CD4-positive, alpha-beta T cell treated with Interleukin-6 for 4 hours (primary cell): ENCODE results near the gene AHCY.
"Not testable (repeated sequence)": the region's sequence is repeated elsewhere in the genome, so short reads cannot be mapped to it uniquely, and the experiment has no call there.

Experiments used
- DNase-seq: peaks from one replicate; pipeline ENCODE4 v3.0.0-alpha.2; 2020; ENCODE audit warnings: mixed read lengths

The AHCY gene

DNA sequence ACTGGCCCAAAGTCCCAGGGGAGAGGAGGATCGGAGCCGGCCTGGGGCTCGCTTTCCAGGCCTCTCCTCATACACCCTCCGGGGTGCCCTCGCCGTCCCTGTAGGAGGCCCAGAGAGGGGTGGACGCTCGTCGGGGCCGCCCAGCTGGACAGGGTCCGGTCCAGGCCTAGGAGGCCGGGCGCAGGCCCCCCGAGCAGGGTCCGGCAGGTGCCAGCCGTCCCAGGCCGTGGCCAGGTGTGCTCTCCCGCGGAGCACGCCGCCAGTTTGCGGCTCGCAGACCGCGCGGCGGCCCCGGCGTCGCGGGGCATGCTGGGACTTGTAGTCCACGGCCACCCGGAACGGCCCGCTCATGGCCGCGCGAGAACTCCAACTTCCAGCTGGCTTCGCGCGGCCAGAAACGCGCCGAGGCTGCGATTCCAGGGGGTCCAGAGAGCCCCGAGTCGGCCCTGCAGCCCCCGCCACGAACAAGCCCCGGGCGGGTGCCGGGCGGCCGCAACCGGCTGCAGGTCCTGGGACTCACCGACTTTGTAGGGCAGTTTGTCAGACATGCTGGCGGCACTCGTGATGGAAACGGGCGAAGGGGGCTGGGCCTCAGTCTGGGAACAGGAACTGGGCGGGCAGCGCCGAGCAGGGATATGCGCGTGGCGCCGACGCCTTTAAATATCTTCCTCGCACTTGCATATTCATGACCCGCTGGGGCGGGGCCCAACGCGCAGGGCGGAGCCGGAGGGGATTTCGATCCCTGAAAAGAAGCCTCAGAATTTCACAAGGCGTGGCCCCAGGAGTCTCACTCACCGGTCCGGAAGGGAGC lies at the start of gene AHCY:
Gene AHCY (minus strand): TSS at position 633 of the 811 bp plus-strand sequence. CDS start 85 bp downstream, at position 548.
- DNase-seq: peak; percentile 95

GRCh38 chr20:34350095-34350494 lies 46.9 kb upstream of the AHCY start:
- no peak for DNase-seq

DNA sequence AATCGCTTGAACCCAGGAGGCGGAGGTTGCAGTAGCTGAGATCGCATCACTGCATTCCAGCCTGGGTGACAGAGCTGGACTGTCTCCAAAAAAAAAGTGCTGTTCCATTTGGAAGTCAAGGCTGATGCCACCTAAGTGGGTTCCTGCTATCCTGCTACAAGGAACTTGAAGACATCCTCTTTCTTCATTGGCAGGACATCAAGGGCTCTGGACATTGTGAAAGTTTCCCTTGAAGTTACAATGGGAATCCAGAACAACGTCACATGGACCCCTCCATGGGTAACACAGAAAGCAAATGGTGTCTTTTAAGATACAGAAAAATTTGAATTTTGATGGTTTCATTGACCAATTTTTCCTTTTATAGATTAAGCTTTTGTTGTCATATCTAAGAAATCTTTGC lies 44.4 kb upstream of the AHCY start:
- DNase-seq: no peak

GRCh38 chr20:34346533-34346865 lies 43.3 kb upstream of the AHCY start:
- DNase-seq: not testable (repeated sequence)

DNA sequence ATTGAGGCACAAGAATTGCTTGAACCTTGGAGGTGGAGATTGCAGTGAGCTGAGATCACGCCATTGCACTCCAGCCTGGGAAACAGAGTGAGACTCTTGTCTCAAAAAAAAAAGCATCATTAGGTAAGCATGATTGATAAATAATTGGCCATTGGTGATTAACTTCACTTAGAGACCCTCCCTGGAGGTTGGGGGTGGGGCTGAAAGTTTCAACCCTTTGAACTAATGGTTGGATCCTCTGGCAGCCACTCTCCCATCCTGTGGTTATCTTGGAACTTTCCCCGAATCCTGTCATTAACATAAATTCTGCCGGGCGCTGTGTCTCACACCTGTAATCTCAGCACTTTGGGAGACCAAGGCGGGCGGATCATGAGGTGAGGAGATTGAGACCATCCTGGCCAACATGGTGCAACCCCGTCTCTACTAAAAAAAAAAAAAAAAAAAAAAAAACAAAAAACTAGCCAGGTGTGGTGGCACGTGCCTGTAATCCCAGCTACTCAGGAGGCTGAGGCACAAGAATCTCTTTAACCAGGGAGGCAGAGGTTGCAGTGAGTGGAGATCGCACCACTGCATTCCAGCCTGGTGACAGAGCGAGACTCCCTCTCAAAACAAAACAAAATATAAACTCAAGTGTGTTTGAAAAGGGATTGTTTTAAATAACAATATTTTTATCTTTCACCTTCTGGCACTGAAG lies 42.8 kb upstream of the AHCY start:
- DNase-seq: not testable (repeated sequence)

GRCh38 chr20:34345402-34345736 lies 42.2 kb upstream of the AHCY start:
- no peak for DNase-seq

- no peak for DNase-seq
Measured at GRCh38 chr20:34344238-34344637, 41.1 kb upstream of the AHCY start.

DNA sequence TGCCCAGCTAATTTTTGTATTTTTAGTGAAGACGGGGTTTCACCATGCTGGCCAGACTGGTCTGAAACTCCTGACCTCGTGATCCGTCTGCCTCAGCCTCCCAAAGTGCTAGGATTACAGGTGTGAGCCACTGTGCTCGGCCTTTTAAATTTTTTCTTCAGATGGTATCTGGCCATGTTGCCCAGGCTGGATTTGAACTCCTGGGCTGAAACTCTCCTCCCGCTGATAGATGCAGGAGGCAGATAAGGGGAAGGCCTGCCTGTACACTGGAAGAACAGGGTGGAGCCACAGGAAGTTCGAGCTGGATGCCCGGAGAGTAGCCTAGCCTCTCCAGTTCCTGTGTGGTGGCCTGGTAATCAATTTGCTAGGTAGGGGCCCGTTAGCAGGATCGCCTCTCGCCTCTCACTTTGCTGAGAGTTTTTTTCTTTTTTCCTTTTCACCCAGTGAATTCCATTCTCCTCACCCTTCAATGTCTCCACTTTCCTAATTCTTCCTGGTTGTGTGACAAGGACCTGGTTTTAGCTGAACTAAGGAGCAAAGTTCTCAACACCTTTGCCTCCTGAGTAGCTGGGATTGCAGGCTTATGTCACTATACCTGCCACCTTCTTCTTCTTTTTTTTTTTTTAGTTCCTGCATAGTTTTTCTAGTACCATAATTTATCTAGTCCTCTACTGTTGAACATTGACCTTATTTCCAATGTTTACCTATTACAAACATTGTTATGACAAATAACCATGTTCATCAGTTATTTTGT lies 40.5 kb upstream of the AHCY start:
- no peak for DNase-seq

DNA sequence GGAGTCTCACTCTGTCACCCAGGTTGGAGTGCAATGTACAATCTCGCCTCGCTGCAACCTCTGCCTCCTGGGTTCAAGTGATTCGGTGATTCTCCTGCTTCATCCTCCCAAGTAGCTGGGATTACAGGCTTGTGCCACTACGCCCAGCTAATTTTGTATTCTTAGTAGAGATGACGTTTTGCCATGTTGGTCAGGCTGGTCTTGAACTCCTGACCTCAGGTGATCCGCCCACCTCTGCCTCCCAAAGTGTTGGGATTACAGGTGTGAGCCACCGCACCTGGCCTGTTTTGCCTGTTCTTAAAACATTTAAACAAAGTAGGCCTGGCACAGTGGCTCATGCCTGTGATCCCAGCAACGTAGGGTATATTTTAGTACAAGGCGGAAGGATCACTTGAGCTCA lies 38.0 kb upstream of the AHCY start:
- not testable (repeated sequence) for DNase-seq

DNA sequence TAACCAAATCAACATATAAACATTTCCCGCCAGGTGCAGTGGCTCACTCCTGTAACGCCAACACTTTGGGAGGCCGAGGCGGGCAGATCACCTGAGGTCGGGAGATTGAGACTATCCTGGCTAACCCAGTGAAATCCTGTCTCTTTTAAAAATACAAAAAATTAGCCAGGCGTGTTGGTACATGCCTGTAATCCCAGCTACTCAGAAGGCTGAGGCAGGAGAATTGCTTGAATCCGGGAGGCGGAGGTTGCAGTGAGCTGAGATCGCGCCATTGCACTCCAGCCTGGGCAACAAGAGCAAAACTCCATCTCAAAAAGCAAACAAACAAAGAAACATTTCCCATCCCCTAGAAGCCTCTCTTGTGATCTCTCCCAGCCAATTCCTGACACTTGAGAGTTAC lies 37.6 kb upstream of the AHCY start:
- not testable (repeated sequence) for DNase-seq

DNA sequence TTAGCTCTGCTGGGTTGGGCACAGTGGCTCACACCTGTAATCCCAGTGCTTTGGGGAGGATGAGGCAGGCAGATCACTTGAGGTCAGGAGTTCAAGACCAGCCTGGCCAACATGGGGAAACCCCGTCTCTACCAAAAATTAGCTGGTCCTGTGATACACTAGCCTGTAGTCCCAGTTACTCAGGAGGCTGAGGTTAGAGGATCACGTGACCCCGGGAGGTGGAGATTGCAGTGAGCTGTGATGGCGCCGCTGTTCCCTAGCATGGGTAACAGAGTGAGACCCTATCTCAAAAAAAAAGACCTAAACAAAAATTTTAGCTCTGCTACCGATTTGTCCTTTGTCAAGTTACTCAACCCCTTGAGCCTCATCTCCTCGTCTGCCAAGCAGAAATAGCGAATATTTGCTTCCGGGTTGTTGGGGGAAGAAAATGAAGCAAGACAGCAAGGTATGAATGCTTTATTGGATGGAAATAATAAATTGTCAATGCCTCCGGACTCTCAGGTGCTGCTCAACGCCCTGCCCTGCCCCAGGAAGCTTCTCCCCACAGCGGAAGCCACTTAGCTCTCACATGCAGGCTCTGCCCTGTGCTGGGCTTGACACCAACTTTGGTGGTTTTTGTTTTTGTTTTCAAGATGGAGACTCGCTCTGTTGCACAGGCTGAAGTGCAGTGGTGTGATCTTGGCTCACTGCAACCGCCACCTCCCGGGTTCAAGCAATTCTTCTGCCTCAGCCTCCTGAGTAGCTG lies 35.0 kb upstream of the AHCY start:
- no peak for DNase-seq

DNA sequence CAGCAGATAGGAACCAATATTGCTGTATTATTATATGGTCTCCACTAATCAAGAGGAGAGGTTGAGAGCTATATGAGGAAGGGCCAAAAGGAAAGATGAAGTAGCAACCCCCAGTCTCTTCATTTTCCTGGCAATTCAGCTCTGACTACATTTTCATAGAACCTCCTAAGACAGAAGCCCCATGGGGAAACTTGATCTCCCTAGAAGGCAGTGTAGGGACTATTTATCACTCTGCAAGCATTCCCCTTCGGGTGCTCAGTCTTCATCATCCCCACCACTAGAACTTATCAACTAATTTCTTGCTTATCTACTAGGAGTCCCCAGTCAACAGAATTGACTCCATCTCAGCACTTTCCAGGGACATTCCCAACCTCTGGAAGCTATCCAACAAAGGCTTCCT lies 34.4 kb upstream of the AHCY start:
- no peak for DNase-seq

DNA sequence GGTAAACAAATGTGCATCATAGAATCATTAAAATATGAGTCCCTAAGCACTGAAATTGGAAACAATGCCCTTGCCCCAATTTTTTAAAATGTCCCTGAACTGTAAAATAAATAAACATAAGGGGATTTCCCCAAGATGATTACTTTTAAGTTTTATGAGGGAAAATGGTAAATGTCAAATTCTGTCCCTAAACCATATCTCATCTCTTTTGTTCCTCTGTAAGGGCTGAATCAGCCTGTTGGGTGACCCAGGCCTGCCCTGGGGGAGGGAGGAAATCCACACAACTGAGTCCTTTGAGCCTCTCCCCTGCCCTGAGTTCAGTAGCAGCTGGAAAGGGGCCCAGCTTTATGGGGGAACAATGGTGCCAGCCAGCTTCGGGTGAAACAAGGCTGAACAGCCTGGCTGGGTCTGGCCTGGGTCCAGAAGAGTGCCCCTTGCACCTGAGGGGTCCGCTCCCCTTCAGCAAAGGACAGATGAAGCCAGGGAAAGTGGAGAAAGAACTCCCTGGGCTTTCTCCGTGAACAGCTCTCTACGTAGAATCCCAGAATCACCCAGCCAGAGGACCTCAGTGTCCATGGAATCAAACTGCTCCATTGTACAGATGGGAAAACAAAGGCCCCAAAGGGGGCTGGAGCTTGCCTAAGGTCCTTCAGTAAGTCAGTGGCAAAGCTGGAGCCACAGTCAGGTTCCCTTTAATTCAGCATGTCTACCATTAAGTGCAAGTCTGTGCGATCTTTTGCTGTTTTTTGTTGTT lies 31.7 kb upstream of the AHCY start:
- no peak for DNase-seq

DNA sequence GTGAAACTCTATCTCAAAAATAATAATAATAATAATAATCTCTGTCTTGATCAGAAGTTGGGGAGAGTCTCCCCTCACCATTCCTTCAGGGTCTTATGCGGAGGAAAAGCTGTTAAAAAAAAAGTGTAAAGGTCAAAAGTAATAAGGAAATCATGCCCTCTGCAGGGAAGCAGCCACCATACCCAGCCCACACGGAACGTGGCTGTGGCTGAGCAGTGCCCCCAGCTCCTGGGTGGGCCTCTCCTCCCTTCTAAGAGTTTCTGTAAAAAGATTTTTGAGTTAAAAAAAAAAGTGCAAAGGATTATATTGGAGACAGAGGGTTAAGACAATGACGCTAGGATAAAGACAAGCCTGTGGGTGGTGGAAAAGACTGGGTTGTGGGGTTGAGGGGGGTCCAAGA lies 30.6 kb upstream of the AHCY start:
- no peak for DNase-seq

DNA sequence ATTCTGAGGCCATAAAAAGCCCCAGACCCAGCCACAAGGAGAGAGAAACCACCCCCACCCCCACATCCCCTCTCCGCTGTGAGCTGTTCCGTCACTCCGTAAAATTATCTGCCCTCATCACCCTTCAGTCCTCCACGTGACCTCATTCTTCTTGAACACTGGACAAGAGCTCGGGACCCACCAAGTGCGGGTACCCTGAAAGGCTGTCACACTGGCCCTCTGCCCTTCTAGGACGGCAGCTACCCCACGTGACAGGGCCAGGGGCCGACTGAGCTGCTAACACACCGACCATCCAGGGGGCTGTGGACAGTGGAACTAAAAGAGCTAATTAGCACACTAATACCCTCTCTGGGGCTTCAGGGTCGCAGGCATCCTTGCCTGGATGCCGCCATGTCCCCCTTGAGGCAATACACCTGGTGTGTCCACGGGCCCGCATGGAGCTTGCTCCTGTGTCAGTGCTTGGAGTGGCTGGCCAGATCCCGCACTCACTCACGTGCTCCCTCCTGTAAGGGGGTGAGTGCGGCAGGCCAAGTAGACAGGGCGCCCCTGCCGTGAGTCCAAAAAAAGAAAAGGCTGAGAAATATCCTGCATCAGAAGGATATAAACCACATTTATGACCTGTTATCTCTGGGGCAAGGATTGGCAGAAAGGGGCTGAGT lies 29.2 kb upstream of the AHCY start:
- no peak for DNase-seq

DNA sequence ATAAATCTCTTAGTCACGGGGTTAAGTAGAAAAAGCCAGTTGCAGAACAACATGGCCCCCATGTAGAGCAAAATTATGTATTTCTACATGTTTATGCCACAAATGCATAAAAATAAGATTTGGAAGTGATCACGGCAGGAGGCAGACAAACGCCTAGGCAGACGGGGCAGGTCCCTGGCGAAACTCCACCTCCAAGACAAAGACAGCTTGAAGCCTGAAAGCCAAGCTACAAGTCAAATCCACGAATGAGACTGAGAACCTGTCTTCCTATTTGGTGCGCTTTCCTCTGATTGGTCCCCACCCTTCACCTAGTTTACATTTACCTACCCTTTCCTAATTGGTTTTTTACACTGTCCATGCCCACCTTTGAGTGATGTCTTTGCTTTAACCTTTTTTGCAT lies 28.7 kb upstream of the AHCY start:
- DNase-seq: no peak

DNA sequence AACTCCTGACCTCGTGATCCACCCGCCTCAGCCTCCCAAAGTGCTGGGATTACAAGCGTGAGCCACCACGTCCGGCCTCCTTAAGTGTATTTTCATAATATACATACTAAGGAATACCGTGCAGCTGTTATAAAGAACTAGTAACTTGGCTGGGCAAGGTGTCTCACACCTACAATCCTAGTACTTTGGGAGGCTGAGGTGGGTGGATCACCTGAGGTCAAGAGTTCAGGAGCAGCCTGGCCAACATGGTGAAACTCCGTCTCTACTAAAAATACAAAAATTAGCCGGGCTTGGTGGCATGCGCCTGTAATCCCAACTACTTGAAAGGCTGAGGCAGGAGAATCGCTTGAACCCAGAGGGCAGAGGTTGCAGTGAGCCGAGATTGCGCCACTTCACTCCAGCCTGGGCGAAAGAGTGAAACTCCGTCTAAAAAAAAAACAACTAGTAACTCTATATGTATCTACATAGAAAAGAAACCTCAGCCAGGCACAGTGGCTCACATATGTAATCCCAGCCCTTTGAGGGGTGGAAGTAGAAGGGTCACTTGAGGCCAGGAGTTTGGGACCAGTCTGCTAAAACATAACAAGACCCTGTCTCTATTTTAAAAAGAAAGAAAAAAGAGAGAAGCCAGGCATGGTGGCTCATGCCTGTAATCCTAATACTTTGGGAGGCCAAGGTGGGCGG lies 27.8 kb upstream of the AHCY start:
- DNase-seq: not testable (repeated sequence)

- DNase-seq: no peak
Measured at GRCh38 chr20:34328928-34329677, 25.9 kb upstream of the AHCY start.

- not testable (repeated sequence) for DNase-seq
Measured at GRCh38 chr20:34328207-34328606, 25.1 kb upstream of the AHCY start.

GRCh38 chr20:34324541-34324940 lies 21.4 kb upstream of the AHCY start:
- no peak for DNase-seq
